ENCODE measurements around the gene RNASE1. TPM values are rescaled to one million over a fixed set of nuclear protein-coding genes. Genes with fewer than 3 reads are reported as not detected.

The RNASE1 gene
- total RNA-seq, 6 experiments from 2014 or later = not detected

DNA sequence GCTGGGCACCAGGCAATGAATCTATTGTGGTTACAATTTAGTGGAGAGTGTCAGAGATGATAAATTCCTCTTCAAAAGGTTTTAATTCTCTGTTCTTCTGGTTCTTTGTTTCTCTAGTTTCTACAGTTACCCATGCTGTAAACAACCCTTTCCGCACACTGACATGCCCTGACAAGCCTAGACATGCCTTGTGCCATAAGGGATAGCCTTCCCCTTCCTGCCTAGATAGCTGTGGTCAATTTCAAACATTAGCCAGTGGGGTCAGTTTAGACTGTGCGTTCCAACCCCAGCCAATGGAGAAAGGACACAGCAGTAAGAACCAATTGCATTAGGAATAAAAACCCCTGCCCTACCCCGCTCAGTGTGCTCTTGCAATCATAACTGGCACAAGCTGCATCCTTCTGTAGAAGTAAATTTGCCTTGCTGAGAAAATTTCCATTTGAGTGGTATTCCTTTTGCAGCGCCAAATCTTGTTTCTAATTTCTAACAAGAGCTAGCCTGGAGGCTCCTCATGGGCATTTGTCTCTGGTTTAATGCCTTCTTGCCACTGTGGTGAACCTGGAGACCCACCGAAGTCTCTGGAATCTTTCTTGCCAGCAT, 50.6 kb downstream of the RNASE1 start:
- H3K4me3 Mint-ChIP-seq = no peak overlapping the region
- TF ChIP-seq, protein P1, sequence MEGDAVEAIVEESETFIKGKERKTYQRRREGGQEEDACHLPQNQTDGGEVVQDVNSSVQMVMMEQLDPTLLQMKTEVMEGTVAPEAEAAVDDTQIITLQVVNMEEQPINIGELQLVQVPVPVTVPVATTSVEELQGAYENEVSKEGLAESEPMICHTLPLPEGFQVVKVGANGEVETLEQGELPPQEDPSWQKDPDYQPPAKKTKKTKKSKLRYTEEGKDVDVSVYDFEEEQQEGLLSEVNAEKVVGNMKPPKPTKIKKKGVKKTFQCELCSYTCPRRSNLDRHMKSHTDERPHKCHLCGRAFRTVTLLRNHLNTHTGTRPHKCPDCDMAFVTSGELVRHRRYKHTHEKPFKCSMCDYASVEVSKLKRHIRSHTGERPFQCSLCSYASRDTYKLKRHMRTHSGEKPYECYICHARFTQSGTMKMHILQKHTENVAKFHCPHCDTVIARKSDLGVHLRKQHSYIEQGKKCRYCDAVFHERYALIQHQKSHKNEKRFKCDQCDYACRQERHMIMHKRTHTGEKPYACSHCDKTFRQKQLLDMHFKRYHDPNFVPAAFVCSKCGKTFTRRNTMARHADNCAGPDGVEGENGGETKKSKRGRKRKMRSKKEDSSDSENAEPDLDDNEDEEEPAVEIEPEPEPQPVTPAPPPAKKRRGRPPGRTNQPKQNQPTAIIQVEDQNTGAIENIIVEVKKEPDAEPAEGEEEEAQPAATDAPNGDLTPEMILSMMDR (IDR thresholded peaks at IDR 0.05) = no peak
- H3K4me1 Mint-ChIP-seq (ENCODE audit: low read depth) = no peaks in the 10 kb centered on the region
- 0 out of 2 replicates have a peak, but pooled peaks cover 9% of the 10 kb centered on the region for H3K36me3 Mint-ChIP-seq (ENCODE audit: low read depth)
- no peak overlapping the region for H3K27ac Mint-ChIP-seq
- H3K27me3 Mint-ChIP-seq (ENCODE audit: insufficient read depth) = no peaks in the 10 kb centered on the region
- DNase-seq = no peak
- peaks cover 33% of the 10 kb centered on the region for H3K9me3 Mint-ChIP-seq

Other genes with a start within 250 kb of the RNASE1 start
- not detected for gene RNASE9, start 241.8 kb downstream of the RNASE1 start, total RNA-seq (2021; fragmentation: NEBNext Ultra II Directional; extraction: Animal tissue kit (Norgen Biotek cat#: 25700))
- gene RNASE11, start 214.8 kb downstream of the RNASE1 start, total RNA-seq (2021; fragmentation: NEBNext Ultra II Directional; extraction: Animal tissue kit (Norgen Biotek cat#: 25700)) = not detected
- not detected for gene RNASE12, start 211.5 kb downstream of the RNASE1 start, total RNA-seq (2021; fragmentation: NEBNext Ultra II Directional; extraction: Animal tissue kit (Norgen Biotek cat#: 25700))
- gene OR6S1, start 161.2 kb downstream of the RNASE1 start, total RNA-seq (2021; fragmentation: NEBNext Ultra II Directional; extraction: Animal tissue kit (Norgen Biotek cat#: 25700)) = not detected
- gene RNASE4, start 118.3 kb downstream of the RNASE1 start, total RNA-seq (2021; fragmentation: NEBNext Ultra II Directional; extraction: Animal tissue kit (Norgen Biotek cat#: 25700)) = 1 to 10 TPM; 2.8 to 6.9 (median 5.3) TPM
- 1 to 10 TPM; 2.4 to 4.0 (median 3.2) TPM for gene ANG, start 114.1 kb downstream of the RNASE1 start, total RNA-seq (2021; fragmentation: NEBNext Ultra II Directional; extraction: Animal tissue kit (Norgen Biotek cat#: 25700))
- not detected for gene EDDM3A, start 57.0 kb downstream of the RNASE1 start, total RNA-seq (2021; fragmentation: NEBNext Ultra II Directional; extraction: Animal tissue kit (Norgen Biotek cat#: 25700))
- gene EDDM3B, start 34.4 kb downstream of the RNASE1 start, total RNA-seq (2021; fragmentation: NEBNext Ultra II Directional; extraction: Animal tissue kit (Norgen Biotek cat#: 25700)) = not detected
- not detected for gene RNASE6, start 21.6 kb downstream of the RNASE1 start, total RNA-seq (2021; fragmentation: NEBNext Ultra II Directional; extraction: Animal tissue kit (Norgen Biotek cat#: 25700))
- gene RNASE3, start 88.5 kb upstream of the RNASE1 start, total RNA-seq (2021; fragmentation: NEBNext Ultra II Directional; extraction: Animal tissue kit (Norgen Biotek cat#: 25700)) = not detected
- gene RNASE2, start 152.6 kb upstream of the RNASE1 start, total RNA-seq (2021; fragmentation: NEBNext Ultra II Directional; extraction: Animal tissue kit (Norgen Biotek cat#: 25700)) = not detected
- gene METTL17, start 187.1 kb upstream of the RNASE1 start, total RNA-seq (2021; fragmentation: NEBNext Ultra II Directional; extraction: Animal tissue kit (Norgen Biotek cat#: 25700)) = 10 to 100 TPM; 29.3 to 34.0 (median 32.7) TPM
- gene SLC39A2, start 196.4 kb upstream of the RNASE1 start, total RNA-seq (2021; fragmentation: NEBNext Ultra II Directional; extraction: Animal tissue kit (Norgen Biotek cat#: 25700)) = under 1 TPM in 1 of 6 experiments, not detected in 5; 0.15 TPM
- under 1 TPM in 4 of 6 experiments, not detected in 2; 0.11 to 0.31 (median 0.23) TPM for gene NDRG2, start 222.2 kb upstream of the RNASE1 start, total RNA-seq (2021; fragmentation: NEBNext Ultra II Directional; extraction: Animal tissue kit (Norgen Biotek cat#: 25700))
- gene TPPP2, start 227.4 kb upstream of the RNASE1 start, total RNA-seq (2021; fragmentation: NEBNext Ultra II Directional; extraction: Animal tissue kit (Norgen Biotek cat#: 25700)) = not detected
- gene RNASE13, start 232.0 kb upstream of the RNASE1 start, total RNA-seq (2021; fragmentation: NEBNext Ultra II Directional; extraction: Animal tissue kit (Norgen Biotek cat#: 25700)) = not detected
- not detected for gene RNASE7, start 239.5 kb upstream of the RNASE1 start, total RNA-seq (2021; fragmentation: NEBNext Ultra II Directional; extraction: Animal tissue kit (Norgen Biotek cat#: 25700))

Measured in HFFc6 (cell line).